ENCODE measurements around the gene DPH7. TPM values are rescaled to one million over a fixed set of nuclear protein-coding genes. Genes with fewer than 3 reads are reported as not detected.
A peak's percentile ranks its signal among the peaks of the same experiment; 100 is the strongest.
"Not testable (repeated sequence)": the region's sequence is repeated elsewhere in the genome, so short reads cannot be mapped to it uniquely, and the experiment has no call there.

Gene DPH7
- total RNA-seq, 2 donors from 2014 or later, result 34.3 to 62.4 TPM

DNA sequence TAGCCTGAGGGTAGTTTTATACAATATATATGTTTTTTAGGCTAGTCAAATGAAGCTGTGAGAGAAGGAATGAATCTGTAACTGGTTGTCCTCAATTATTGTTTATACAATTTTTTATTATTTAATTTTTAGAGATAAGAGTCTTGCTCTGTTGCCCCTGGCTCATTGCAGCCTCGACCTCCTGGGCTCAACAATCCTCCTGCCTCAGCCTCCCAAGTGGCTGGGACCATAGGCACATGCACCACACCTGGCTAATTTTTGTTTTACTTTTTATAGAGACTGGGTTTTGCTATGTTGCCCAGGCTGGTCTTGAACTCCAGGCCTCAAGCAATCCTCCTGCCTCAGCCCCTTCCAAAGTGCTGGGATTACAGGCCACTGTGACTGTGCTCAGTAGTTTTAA is 24.4 kb downstream of the DPH7 start:
- intact Hi-C loops (cut with DNase I), result no loop called here
- TF ChIP-seq POLR2AphosphoS5 (IDR thresholded peaks at IDR 0.05) (no peak), POLR2A (IDR thresholded peaks at IDR 0.05) (no peak)
- TF ChIP-seq, protein P1, sequence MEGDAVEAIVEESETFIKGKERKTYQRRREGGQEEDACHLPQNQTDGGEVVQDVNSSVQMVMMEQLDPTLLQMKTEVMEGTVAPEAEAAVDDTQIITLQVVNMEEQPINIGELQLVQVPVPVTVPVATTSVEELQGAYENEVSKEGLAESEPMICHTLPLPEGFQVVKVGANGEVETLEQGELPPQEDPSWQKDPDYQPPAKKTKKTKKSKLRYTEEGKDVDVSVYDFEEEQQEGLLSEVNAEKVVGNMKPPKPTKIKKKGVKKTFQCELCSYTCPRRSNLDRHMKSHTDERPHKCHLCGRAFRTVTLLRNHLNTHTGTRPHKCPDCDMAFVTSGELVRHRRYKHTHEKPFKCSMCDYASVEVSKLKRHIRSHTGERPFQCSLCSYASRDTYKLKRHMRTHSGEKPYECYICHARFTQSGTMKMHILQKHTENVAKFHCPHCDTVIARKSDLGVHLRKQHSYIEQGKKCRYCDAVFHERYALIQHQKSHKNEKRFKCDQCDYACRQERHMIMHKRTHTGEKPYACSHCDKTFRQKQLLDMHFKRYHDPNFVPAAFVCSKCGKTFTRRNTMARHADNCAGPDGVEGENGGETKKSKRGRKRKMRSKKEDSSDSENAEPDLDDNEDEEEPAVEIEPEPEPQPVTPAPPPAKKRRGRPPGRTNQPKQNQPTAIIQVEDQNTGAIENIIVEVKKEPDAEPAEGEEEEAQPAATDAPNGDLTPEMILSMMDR (IDR thresholded peaks at IDR 0.05), result no peak
- 68% methylated on average over 1 of the region's 1 CpG for WGBS

DNA sequence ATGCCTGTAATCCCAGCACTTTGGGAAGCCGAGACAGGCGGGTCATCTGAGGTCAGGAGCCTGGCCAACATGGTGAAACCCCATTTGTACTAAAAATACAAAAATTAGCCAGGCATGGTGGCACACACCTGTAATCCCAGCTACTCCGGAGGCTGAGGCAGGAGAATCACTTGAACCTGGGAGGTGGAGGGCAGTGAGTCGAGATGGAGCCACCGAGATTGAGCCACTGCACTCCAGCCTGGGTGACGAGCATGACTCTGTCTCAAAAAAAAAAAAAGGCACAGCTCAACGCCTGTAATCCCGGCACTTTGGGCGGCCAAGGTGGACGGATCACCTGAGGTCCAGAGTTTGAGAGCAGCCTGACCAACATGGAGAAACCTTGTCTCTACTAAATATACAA is 25.1 kb downstream of the DPH7 start:
- H3K27me3 ChIP-seq (replicated peaks; ENCODE audit: insufficient read depth); H3K9me3 ChIP-seq; H3K27ac ChIP-seq; H3K4me3 ChIP-seq; H3K4me1 ChIP-seq (replicated peaks); intact Hi-C loops (cut with DNase I); DNase-seq (ENCODE audit: low spot score); H3K36me3 ChIP-seq: not testable (repeated sequence)
- 81% methylated on average over 10 of the region's 10 CpGs for WGBS

More for the DNA sequence above, 24.4 kb downstream of the DPH7 start:
- Histone ChIP-seq H3K9me3 (no peaks in the 10 kb centered on the region), H3K36me3 (no peaks in the 10 kb centered on the region), H3K4me3 (no peak overlapping the region), H3K27ac (no peak overlapping the region), H3K27me3 (replicated peaks; ENCODE audit: insufficient read depth) (no peaks in the 10 kb centered on the region), H3K4me1 (replicated peaks) (peaks cover 4% of the 10 kb centered on the region)
- DNase-seq (ENCODE audit: low spot score), result no peak

DNA sequence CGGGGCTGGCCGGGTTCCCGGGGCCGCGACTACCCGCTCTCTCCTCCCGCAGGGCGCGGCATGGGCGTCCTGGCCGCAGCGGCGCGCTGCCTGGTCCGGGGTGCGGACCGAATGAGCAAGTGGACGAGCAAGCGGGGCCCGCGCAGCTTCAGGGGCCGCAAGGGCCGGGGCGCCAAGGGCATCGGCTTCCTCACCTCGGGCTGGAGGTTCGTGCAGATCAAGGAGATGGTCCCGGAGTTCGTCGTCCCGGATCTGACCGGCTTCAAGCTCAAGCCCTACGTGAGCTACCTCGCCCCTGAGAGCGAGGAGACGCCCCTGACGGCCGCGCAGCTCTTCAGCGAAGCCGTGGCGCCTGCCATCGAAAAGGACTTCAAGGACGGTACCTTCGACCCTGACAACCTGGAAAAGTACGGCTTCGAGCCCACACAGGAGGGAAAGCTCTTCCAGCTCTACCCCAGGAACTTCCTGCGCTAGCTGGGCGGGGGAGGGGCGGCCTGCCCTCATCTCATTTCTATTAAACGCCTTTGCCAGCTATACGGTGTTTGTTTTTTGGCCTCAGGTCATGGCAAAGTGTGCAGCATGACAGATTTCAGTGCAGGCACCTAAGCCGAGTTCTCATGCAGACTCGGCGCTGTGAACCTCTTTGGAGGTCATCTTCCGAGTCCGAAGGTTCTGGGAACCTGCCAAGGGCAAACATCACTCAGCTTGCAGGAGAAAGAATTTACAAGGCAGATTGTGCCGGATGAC is 26.5 kb downstream of the DPH7 start:
- Histone ChIP-seq H3K4me1 (replicated peaks) (peaks cover 4% of the 10 kb centered on the region), H3K27ac (peak overlapping the region; percentile 67 to 81), H3K36me3 (no peaks in the 10 kb centered on the region), H3K4me3 (peak overlapping the region; percentile 71 to 85), H3K27me3 (replicated peaks; ENCODE audit: insufficient read depth) (no peaks in the 10 kb centered on the region), H3K9me3 (no peaks in the 10 kb centered on the region)
- WGBS, result 15% methylated on average over 31 of the region's 58 CpGs
- intact Hi-C loops (cut with DNase I), result no loop called here
- DNase-seq (ENCODE audit: low spot score), result no peak
- TF ChIP-seq, protein P1 (IDR thresholded peaks at IDR 0.05), result no peak
- TF ChIP-seq POLR2AphosphoS5 (IDR thresholded peaks at IDR 0.05), result no peak
- TF ChIP-seq POLR2A (IDR thresholded peaks at IDR 0.05), result no peak

DNA sequence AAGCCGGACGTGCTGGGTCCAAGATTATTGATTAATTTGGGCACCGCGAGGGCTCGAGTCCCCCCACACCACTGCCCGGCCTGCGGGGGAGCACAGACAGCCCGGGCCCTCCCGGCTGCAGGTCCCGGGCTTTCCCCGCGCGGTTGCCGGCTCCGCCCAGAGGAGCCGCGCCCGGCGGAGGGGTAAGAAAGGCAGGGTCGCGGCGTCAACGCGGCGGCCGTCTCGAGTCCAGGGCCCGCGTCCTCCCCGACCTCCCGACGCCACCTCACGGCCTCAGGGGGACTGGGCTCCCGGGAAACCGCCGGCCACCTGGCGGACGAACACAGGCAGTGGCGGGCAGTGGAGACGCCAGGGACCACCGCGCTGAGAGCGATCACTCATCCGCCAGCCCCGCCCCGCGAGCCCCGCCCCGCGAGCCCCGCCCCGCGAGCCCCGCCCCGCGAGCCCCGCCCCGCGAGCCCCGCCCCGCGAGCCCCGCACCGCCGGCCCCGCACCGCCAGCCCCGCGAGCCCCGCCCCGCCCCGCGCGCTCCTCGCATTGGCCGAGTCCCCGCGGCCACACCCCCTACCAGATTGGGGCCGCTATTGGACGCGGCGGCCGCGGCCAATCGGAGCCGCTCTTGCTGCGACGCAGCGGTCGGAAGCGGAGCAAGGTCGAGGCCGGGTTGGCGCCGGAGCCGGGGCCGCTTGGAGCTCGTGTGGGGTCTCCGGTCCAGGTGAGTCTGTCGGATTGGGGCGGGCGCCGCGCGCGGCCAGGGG is 27.3 kb downstream of the DPH7 start, which contains the start of gene MRPL41:
TSS of gene MRPL41 (plus strand) at position 616 of the 758 bp plus-strand sequence. CDS start 203 bp downstream, outside the sequence.
- peaks cover 4% of the 10 kb centered on the region for H3K4me1 ChIP-seq (replicated peaks)
- no peaks in the 10 kb centered on the region for H3K9me3 ChIP-seq
- H3K27ac ChIP-seq, result peak within 1 kb of the TSS; percentile 92 to 93
- peak; percentile 86 for DNase-seq (ENCODE audit: low spot score)
- intact Hi-C loops (cut with DNase I), result no loop called here
- no peaks in the 10 kb centered on the region for H3K36me3 ChIP-seq
- under 1% methylated on average over 54 of the region's 106 CpGs for WGBS
- peak within 1 kb of the TSS; percentile 71 to 85 for H3K4me3 ChIP-seq
- TF ChIP-seq POLR2AphosphoS5 (IDR thresholded peaks at IDR 0.05) (peak; percentile 72), POLR2A (IDR thresholded peaks at IDR 0.05) (peak; percentile 64)
- TF ChIP-seq, protein P1 (IDR thresholded peaks at IDR 0.05), result peak in 3 of 4 experiments; percentile 29 to 47 (median 30)
- H3K27me3 ChIP-seq (replicated peaks; ENCODE audit: insufficient read depth), result no peaks in the 10 kb centered on the region

DNA sequence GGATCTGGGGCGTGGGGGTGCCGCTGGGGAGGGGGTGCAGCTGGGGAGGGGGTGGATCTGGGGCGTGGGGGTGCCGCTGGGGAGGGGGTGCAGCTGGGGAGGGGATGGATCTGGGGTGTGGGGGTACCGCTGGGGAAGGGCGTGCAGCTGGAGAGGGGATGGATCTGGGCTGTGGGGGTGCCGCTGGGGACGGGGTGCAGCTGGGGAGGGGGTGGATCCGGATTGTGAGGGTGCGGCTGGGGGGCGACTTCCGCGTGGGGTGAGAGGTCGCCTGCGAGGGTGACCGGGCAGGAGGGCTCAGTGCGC is 27.8 kb downstream of the DPH7 start:
- 2% methylated on average over 16 of the region's 17 CpGs for WGBS
- H3K36me3 ChIP-seq; intact Hi-C loops (cut with DNase I); DNase-seq (ENCODE audit: low spot score); H3K9me3 ChIP-seq; H3K4me1 ChIP-seq (replicated peaks); H3K27me3 ChIP-seq (replicated peaks; ENCODE audit: insufficient read depth): not testable (repeated sequence)
- H3K4me3 ChIP-seq, result peak overlapping the region; percentile 71 to 85
- H3K27ac ChIP-seq, result peak overlapping the region; percentile 92 to 93
